Liver (tissue), 9 donors: ENCODE data around the gene NBAS. TPM values are rescaled to one million over a fixed set of nuclear protein-coding genes. Genes with fewer than 3 reads are reported as not detected.

Experiments
- DNase-seq: peaks from one replicate; pipeline ENCODE4 v3.0.0-alpha.2; 2017; ENCODE audit warnings: low spot score
- H3K27ac ChIP-seq, 2 donors: one replicate each; pipeline ENCODE4 v1.7.0; 2013; ENCODE audit warnings: inconsistent platforms in 2 of 2, low read length in 2 of 2, control low read depth in 1 of 2, low read depth in 1 of 2, mild to moderate bottlenecking in 1 of 2
- H3K27me3 ChIP-seq, 4 donors: one replicate each; pipeline versions ENCODE4 v1.6.1 to v1.7.0; 2013; ENCODE audit warnings: low read length in 3 of 4, inconsistent platforms in 1 of 4, mild to moderate bottlenecking in 1 of 4, moderate library complexity in 1 of 4; ENCODE audit not compliant: control insufficient read depth in 4 of 4, insufficient read depth in 4 of 4
- H3K36me3 ChIP-seq, 4 donors: one replicate each; pipeline versions ENCODE4 v1.6.1 to v1.7.0; 2013; ENCODE audit warnings: low read length in 3 of 4, mild to moderate bottlenecking in 3 of 4, low read depth in 1 of 4, moderate library complexity in 1 of 4; ENCODE audit not compliant: control insufficient read depth in 4 of 4, insufficient read depth in 3 of 4
- H3K4me1 ChIP-seq, 4 donors: one replicate each; pipeline versions ENCODE4 v1.6.1 to v1.7.0; 2013; ENCODE audit warnings: low read length in 3 of 4, mild to moderate bottlenecking in 3 of 4, moderate library complexity in 1 of 4; ENCODE audit not compliant: control insufficient read depth in 4 of 4, insufficient read depth in 4 of 4
- H3K4me3 ChIP-seq, 3 donors: one replicate each; pipeline versions ENCODE4 v1.6.1 to v1.7.0; 2013; ENCODE audit warnings: low read length in 3 of 3, control low read depth in 1 of 3, low read depth in 1 of 3, mild to moderate bottlenecking in 1 of 3
- H3K9ac ChIP-seq, 2 donors: one replicate each; pipeline ENCODE4 v1.7.0; 2013; ENCODE audit warnings: low read length in 2 of 2, mild to moderate bottlenecking in 2 of 2, moderate library complexity in 2 of 2, control low read depth in 1 of 2, low read depth in 1 of 2
- H3K9me3 ChIP-seq, 4 donors: one replicate each; pipeline versions ENCODE4 v1.6.1 to v1.7.0; 2013; ENCODE audit warnings: low read length in 3 of 4; ENCODE audit not compliant: control insufficient read depth in 4 of 4
- CTCF ChIP-seq: fragments of 150-350 bp; IDR thresholded peaks from 2 replicates; pipeline ENCODE4 v1.5.1; 2017; ENCODE audit warnings: improper control_type of control experiment, low read depth, low read length; ENCODE audit not compliant: missing input control
- EGR1 ChIP-seq, 2 donors: IDR thresholded peaks; 2 replicates each; pipeline ENCODE4 v1.6.1; 2016 to 2018; ENCODE audit warnings: antibody characterized with exemption in 2 of 2, low read depth in 2 of 2
- FOXA1 ChIP-seq: IDR thresholded peaks from 2 replicates; pipeline ENCODE4 v1.6.1; 2016; ENCODE audit warnings: antibody characterized with exemption
- FOXA2 ChIP-seq: IDR thresholded peaks from 2 replicates; pipeline ENCODE4 v1.6.1; 2016; ENCODE audit warnings: antibody characterized with exemption
- GABPA ChIP-seq, 2 donors: IDR thresholded peaks in 1 of 2; conservative IDR thresholded peaks in 1 of 2; 2 replicates each; pipeline ENCODE4 v1.6.1; 2016; ENCODE audit warnings: antibody characterized with exemption in 2 of 2, mild to moderate bottlenecking in 1 of 2, moderate library complexity in 1 of 2
- HNF4A ChIP-seq, 2 donors: conservative IDR thresholded peaks; 2 replicates each; pipeline ENCODE4 v1.6.1; 2016; ENCODE audit warnings: antibody characterized with exemption in 2 of 2, mild to moderate bottlenecking in 2 of 2
- JUND ChIP-seq, 2 donors: IDR thresholded peaks; 2 replicates each; pipeline ENCODE4 v1.6.1; 2016; ENCODE audit warnings: antibody characterized with exemption in 2 of 2
- MAX ChIP-seq: IDR thresholded peaks from 2 replicates; pipeline ENCODE4 v1.6.1; 2016; ENCODE audit warnings: antibody characterized with exemption
- RAD21 ChIP-seq, 2 donors: IDR thresholded peaks; 2 replicates each; pipeline ENCODE4 v1.6.1; 2016; ENCODE audit warnings: antibody characterized with exemption in 2 of 2, mild to moderate bottlenecking in 2 of 2
- REST ChIP-seq: IDR thresholded peaks from 2 replicates; pipeline ENCODE4 v1.6.1; 2016; ENCODE audit warnings: antibody characterized with exemption, mild to moderate bottlenecking
- RXRA ChIP-seq, 2 donors: IDR thresholded peaks; 2 replicates each; pipeline ENCODE4 v1.6.1; 2017 to 2018; ENCODE audit warnings: antibody characterized with exemption in 2 of 2, mild to moderate bottlenecking in 1 of 2
- SP1 ChIP-seq: IDR thresholded peaks from 2 replicates; pipeline ENCODE4 v1.6.1; 2018; ENCODE audit warnings: antibody characterized with exemption, mild to moderate bottlenecking
- TAF1 ChIP-seq: conservative IDR thresholded peaks from 2 replicates; pipeline ENCODE4 v1.6.1; 2016; ENCODE audit warnings: antibody characterized with exemption, mild to moderate bottlenecking
- YY1 ChIP-seq: IDR thresholded peaks from 2 replicates; pipeline ENCODE4 v1.6.1; 2016; ENCODE audit warnings: antibody characterized with exemption, mild to moderate bottlenecking
- WGBS: extraction: QIAGEN DNeasy Blood & Tissue Kit; methylation state at CpG from one replicate; pipeline ENCODE4 v1.1.7; 2013; 5-methylcytosine and 5-hydroxymethylcytosine counted together
- polyA plus RNA-seq, 2 donors: library from polyadenylated mRNA; stranded (reverse) in 1 of 2; unstranded in 1 of 2; fragments of 200-250 nt in 1 of 2; fragments of >200 nt in 1 of 2; fragmentation: Nextera tagmentation in 1 of 2; extraction: Ambion mirVana in 1 of 2; gene quantifications; one replicate each; pipeline versions ENCODE4 v1.2.1 to v1.2.3, GENCODE V29; 2013 to 2015
- total RNA-seq, 2 donors: library from RNA; depleted of rRNA; stranded (reverse); fragments of >200 nt; gene quantifications; one replicate each; pipeline ENCODE4 v1.2.3, GENCODE V29; 2014
- donor health status: healthy.
- donor health status: healthy.
- donor health status: healthy.
- donor health status: healthy.
- donor health status: healthy.

The NBAS gene
- total and polyA plus RNA-seq, 4 donors, result 10.5 to 40.0 (median 18.9) TPM

GRCh38 chr2:15263976-15264685 is 297.0 kb downstream of the NBAS start (continued):
- TF ChIP-seq MAX, result no peak
- TF ChIP-seq GABPA (IDR thresholded peaks at IDR 0.05 in 1 of 2, conservative IDR thresholded peaks at IDR 0.05 in 1 of 2), result no peak

- Histone ChIP-seq H3K9ac (no peak overlapping the region), H3K4me3 (no peak overlapping the region), H3K27me3 (no peaks in the 10 kb centered on the region), H3K4me1 (no peaks in the 10 kb centered on the region), H3K9me3 (no peaks in the 10 kb centered on the region), H3K27ac (no peak overlapping the region), H3K36me3 (peaks cover 0 to 5% (median 1%) of the 10 kb centered on the region in 4 donors)
- 97% methylated on average over 2 of the region's 2 CpGs for WGBS
- TF ChIP-seq JUND (IDR thresholded peaks at IDR 0.05) (no peak), SP1 (no peak), EGR1 (IDR thresholded peaks at IDR 0.05; ENCODE audit: low read depth in 2 of 2) (no peak), RAD21 (IDR thresholded peaks at IDR 0.05) (no peak), YY1 (no peak), CTCF (no peak), MAX (no peak), FOXA1 (no peak), HNF4A (conservative IDR thresholded peaks at IDR 0.05) (no peak)
- no peak for DNase-seq
Measured at GRCh38 chr2:15262792-15263191, 298.3 kb downstream of the NBAS start.

GRCh38 chr2:15260835-15261234 is 300.3 kb downstream of the NBAS start:
- TF ChIP-seq SP1, result no peak
- TF ChIP-seq REST, result no peak
- TF ChIP-seq HNF4A (conservative IDR thresholded peaks at IDR 0.05), result no peak
- TF ChIP-seq RXRA (IDR thresholded peaks at IDR 0.05), result no peak
- no peak for TF ChIP-seq TAF1
- no peak for TF ChIP-seq CTCF
- no peak for TF ChIP-seq FOXA1
- TF ChIP-seq EGR1 (IDR thresholded peaks at IDR 0.05; ENCODE audit: low read depth in 2 of 2), result no peak
- no peak for TF ChIP-seq FOXA2
- peaks cover 0 to 5% (median 1%) of the 10 kb centered on the region in 4 donors for H3K36me3 ChIP-seq
- WGBS, result 94% methylated on average over 2 of the region's 2 CpGs

More at GRCh38 chr2:15260835-15261234, 300.3 kb downstream of the NBAS start:
- Histone ChIP-seq H3K27me3 (no peaks in the 10 kb centered on the region), H3K9ac (no peak overlapping the region), H3K4me3 (no peak overlapping the region), H3K27ac (no peak overlapping the region), H3K4me1 (no peaks in the 10 kb centered on the region), H3K9me3 (no peaks in the 10 kb centered on the region)
- no peak for DNase-seq
